ENCODE data around the gene C1QL4. TPM values are rescaled to one million over a fixed set of nuclear protein-coding genes. Genes with fewer than 3 reads are reported as not detected.

The C1QL4 gene
- total and polyA plus RNA-seq, 9 of the 15 experiments (the other 6 are each of a cell fraction or from before 2014, with no cell fraction given): 0.08 to 2.1 (median 0.31) TPM

DNA sequence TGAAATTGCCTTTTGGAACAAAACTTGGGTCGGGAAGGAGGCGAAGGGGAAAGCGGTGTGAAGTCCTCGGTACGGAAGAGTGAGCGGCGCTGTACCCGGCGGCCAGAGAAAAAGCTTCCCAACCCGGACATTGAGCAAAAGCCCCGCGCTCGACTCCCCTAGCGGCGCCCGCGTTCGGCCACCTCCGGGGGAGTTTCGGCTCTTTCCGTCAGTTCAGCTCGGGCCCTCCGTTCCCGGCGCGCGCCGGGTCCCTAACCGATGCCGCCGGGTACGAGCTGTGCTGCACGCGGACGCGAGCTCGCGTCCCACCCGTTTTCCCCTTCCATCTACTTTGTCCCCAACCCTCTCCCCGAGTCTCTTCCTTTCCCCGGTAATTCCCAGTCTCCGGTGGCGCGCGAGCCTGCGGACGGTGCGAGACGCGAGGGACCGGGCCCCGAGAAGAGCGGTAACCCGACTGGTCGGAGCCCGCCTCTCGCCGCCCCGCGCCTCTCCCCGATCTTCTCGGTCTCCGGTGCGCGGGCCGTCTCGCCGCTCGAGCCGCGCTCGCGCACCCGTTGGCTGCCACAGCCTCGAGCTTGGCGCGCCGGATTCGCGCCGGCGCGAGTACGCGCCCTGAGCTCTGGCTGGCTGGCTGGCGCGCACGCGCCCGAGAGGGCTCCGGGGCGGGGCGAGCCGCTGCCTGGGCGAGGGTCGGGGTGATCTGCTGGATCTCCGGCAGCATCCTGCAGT lies 29.8 kb upstream of the C1QL4 start (continued):
- TF ChIP-seq, protein P1, sequence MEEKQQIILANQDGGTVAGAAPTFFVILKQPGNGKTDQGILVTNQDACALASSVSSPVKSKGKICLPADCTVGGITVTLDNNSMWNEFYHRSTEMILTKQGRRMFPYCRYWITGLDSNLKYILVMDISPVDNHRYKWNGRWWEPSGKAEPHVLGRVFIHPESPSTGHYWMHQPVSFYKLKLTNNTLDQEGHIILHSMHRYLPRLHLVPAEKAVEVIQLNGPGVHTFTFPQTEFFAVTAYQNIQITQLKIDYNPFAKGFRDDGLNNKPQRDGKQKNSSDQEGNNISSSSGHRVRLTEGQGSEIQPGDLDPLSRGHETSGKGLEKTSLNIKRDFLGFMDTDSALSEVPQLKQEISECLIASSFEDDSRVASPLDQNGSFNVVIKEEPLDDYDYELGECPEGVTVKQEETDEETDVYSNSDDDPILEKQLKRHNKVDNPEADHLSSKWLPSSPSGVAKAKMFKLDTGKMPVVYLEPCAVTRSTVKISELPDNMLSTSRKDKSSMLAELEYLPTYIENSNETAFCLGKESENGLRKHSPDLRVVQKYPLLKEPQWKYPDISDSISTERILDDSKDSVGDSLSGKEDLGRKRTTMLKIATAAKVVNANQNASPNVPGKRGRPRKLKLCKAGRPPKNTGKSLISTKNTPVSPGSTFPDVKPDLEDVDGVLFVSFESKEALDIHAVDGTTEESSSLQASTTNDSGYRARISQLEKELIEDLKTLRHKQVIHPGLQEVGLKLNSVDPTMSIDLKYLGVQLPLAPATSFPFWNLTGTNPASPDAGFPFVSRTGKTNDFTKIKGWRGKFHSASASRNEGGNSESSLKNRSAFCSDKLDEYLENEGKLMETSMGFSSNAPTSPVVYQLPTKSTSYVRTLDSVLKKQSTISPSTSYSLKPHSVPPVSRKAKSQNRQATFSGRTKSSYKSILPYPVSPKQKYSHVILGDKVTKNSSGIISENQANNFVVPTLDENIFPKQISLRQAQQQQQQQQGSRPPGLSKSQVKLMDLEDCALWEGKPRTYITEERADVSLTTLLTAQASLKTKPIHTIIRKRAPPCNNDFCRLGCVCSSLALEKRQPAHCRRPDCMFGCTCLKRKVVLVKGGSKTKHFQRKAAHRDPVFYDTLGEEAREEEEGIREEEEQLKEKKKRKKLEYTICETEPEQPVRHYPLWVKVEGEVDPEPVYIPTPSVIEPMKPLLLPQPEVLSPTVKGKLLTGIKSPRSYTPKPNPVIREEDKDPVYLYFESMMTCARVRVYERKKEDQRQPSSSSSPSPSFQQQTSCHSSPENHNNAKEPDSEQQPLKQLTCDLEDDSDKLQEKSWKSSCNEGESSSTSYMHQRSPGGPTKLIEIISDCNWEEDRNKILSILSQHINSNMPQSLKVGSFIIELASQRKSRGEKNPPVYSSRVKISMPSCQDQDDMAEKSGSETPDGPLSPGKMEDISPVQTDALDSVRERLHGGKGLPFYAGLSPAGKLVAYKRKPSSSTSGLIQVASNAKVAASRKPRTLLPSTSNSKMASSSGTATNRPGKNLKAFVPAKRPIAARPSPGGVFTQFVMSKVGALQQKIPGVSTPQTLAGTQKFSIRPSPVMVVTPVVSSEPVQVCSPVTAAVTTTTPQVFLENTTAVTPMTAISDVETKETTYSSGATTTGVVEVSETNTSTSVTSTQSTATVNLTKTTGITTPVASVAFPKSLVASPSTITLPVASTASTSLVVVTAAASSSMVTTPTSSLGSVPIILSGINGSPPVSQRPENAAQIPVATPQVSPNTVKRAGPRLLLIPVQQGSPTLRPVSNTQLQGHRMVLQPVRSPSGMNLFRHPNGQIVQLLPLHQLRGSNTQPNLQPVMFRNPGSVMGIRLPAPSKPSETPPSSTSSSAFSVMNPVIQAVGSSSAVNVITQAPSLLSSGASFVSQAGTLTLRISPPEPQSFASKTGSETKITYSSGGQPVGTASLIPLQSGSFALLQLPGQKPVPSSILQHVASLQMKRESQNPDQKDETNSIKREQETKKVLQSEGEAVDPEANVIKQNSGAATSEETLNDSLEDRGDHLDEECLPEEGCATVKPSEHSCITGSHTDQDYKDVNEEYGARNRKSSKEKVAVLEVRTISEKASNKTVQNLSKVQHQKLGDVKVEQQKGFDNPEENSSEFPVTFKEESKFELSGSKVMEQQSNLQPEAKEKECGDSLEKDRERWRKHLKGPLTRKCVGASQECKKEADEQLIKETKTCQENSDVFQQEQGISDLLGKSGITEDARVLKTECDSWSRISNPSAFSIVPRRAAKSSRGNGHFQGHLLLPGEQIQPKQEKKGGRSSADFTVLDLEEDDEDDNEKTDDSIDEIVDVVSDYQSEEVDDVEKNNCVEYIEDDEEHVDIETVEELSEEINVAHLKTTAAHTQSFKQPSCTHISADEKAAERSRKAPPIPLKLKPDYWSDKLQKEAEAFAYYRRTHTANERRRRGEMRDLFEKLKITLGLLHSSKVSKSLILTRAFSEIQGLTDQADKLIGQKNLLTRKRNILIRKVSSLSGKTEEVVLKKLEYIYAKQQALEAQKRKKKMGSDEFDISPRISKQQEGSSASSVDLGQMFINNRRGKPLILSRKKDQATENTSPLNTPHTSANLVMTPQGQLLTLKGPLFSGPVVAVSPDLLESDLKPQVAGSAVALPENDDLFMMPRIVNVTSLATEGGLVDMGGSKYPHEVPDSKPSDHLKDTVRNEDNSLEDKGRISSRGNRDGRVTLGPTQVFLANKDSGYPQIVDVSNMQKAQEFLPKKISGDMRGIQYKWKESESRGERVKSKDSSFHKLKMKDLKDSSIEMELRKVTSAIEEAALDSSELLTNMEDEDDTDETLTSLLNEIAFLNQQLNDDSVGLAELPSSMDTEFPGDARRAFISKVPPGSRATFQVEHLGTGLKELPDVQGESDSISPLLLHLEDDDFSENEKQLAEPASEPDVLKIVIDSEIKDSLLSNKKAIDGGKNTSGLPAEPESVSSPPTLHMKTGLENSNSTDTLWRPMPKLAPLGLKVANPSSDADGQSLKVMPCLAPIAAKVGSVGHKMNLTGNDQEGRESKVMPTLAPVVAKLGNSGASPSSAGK (IDR thresholded peaks at IDR 0.05): peak; percentile 62
- TF ChIP-seq KAT2B (IDR thresholded peaks at IDR 0.05; ENCODE audit: low read depth, low read length): no peak
- TF ChIP-seq, protein P2, sequence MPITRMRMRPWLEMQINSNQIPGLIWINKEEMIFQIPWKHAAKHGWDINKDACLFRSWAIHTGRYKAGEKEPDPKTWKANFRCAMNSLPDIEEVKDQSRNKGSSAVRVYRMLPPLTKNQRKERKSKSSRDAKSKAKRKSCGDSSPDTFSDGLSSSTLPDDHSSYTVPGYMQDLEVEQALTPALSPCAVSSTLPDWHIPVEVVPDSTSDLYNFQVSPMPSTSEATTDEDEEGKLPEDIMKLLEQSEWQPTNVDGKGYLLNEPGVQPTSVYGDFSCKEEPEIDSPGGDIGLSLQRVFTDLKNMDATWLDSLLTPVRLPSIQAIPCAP (CRISPR knock-in tag; IDR thresholded peaks at IDR 0.05; ENCODE audit: borderline replicate concordance): no peak
- TF ChIP-seq PHB (CRISPR knock-in tag; IDR thresholded peaks at IDR 0.05): 0 out of 2 replicates have a peak, but pooled peaks have one; percentile 83
- TF ChIP-seq, protein P3, sequence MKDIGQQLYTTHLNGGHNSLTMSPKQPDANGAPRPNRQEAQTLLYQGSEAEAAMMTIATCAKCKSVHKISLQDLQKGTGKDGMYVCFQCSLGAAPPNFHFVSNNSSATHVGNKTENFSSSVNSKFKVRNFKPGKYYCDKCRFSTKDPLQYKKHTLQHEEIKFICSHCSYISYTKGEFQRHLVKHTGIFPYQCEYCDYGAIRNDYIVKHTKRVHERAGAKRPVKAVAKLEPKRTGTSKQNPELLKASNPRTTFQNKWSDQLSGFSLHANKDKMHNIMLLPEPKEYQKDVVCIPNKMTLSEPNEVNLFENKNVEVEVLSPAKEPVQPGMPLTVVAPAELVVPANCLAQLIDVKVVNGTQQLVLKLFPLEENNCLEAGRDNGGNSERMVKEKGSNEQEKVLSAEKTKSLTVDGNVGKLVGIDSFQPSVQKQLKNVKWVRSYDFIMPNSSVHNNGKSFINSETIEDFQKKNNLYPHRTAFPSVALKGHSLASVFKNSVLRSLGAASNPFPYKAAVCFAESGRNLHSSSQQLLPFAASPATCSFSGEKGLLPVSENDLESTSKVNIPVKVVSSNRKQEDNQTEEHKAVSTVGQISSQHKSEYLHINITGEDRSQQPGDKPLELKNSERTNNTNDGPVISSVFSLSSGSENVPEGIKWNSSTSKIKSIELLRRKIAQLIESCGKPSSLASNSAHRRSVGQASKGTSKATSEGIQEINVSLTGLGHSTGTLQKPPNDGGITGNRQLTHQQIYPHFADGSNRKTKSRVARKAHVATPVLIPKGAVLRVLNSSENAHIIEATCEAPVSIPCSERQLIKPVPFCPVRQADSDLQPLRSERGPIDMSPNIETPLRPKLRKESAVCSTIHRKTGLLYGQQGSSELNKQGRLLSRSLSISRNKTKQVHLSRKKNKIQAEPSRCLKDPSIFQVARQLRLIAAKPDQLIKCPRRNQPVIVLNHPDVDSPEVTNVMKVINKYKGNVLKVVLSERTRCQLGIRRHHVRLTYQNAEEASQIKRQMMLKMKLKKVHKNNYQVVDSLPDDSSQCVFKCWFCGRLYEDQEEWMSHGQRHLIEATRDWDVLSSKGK (CRISPR knock-in tag; IDR thresholded peaks at IDR 0.05): no peak
- TF ChIP-seq PRPF4 (IDR thresholded peaks at IDR 0.05; ENCODE audit: insufficient read depth, low read depth, low read length, poor library complexity, severe bottlenecking): no peak
- no peak for TF ChIP-seq MAFG (tag; conservative IDR thresholded peaks at IDR 0.05)
- TF ChIP-seq ZNF121 (CRISPR knock-in tag; conservative IDR thresholded peaks at IDR 0.05): no peak
- 0 out of 2 replicates have a peak, but pooled peaks have one; percentile 33 for TF ChIP-seq ZNF316 (IDR thresholded peaks at IDR 0.05)
- peak; percentile 88; the same call in 1 of the 2 replicates for TF ChIP-seq CBX1 (IDR thresholded peaks at IDR 0.05; ENCODE audit: low read depth)

Data from K562 (cell line).